ENCODE results near the gene WWC2. TPM values are rescaled to one million over a fixed set of nuclear protein-coding genes. Genes with fewer than 3 reads are reported as not detected.

WWC2 gene
- total and polyA plus RNA-seq, 2 donors (not counting 3 experiments of a cell fraction or from before 2014, with no cell fraction given), result 12.9 to 52.2 TPM

DNA sequence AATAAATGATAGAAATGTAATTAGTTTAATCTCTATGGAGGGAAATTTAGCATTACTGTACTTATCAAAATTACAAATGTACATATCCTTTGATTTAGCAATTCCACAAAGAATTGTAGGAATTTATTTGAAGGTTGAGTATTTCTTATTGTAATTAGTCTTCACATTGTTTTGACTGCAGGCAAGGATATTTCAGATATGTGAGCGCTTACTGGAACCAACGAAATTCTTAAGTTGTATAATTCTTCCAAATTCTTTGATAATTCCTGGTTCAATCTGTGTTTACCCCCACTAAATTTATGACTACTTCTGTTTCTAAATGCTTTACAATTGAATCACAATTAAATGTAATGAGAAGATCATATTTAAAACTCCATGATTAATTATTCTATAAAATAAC, 26.9 kb upstream of the WWC2 start:
- no peaks in the 10 kb centered on the region for H3K79me2 ChIP-seq (ENCODE audit: control insufficient read depth, insufficient read depth, low read length)
- ChIA-PET CTCF (interaction anchor here (0.9 to 6.6 kb wide), 5 partner anchors 11 to 189 kb away, joined by 3 to 162 read pairs (median 11); no protein-coding TSS in a partner anchor), POLR2A (no interaction called here)
- BruUV-seq (replicated peaks), result no TSS peak
- H3K36me3 ChIP-seq (ENCODE audit: control insufficient read depth in 2 of 2, extremely low read depth in 1 of 2, insufficient read depth in 2 of 2, low read length in 2 of 2), result no peaks in the 10 kb centered on the region
- no peak overlapping the region for H3K9ac ChIP-seq (replicated peaks; ENCODE audit: extremely low read depth, insufficient read depth, low read length)
- DNase-seq (ENCODE audit: low read depth, low spot score) (no peak), FAIRE-seq (no peak)
- intact Hi-C loops (cut with micrococcal nuclease) (loop anchor here (2.0 to 10.0 kb wide), 2 partner anchors 327 to 1927 kb away; no protein-coding TSS in a partner anchor), dilution Hi-C loops (cut with MboI; ENCODE audit: extremely low pct_ligation_motif_present, low sequenced_read_pairs) (no loop called here)
- peaks cover 4% of the 10 kb centered on the region for H3K4me1 ChIP-seq (ENCODE audit: control insufficient read depth, extremely low read depth, insufficient read depth, low read length)
- H3K4me3 ChIP-seq (replicated peaks in 1 of 3; ENCODE audit: insufficient read depth in 1 of 3, low read depth in 1 of 3, low read length in 3 of 3), result no peak overlapping the region
- H3K27me3 ChIP-seq (ENCODE audit: control insufficient read depth in 2 of 2, insufficient read depth in 2 of 2, low read length in 2 of 2), result peaks cover 0 to 3% of the 10 kb centered on the region in 2 experiments
- no peak for TF ChIP-seq EZH2 (IDR thresholded peaks at IDR 0.05; ENCODE audit: borderline replicate concordance, low read depth, low read length, severe bottlenecking)
- TF ChIP-seq GATA2 (IDR thresholded peaks at IDR 0.05; ENCODE audit: insufficient read depth, insufficient read length, low read depth, low read length), result no peak
- TF ChIP-seq CTCF (IDR thresholded peaks at IDR 0.05; ENCODE audit: extremely low read depth in 1 of 2, insufficient read depth in 1 of 2, low read depth in 1 of 2, low read length in 2 of 2), result no peak
- TF ChIP-seq MYC (IDR thresholded peaks at IDR 0.05; ENCODE audit: low read depth, low read length), result no peak
- TF ChIP-seq POLR2A (IDR thresholded peaks at IDR 0.05; ENCODE audit: low read depth, low read length), result no peak
- no peak for TF ChIP-seq JUN (IDR thresholded peaks at IDR 0.05; ENCODE audit: borderline replicate concordance, insufficient read depth, insufficient read length, low read depth)
- TF ChIP-seq FOS (IDR thresholded peaks at IDR 0.05; ENCODE audit: borderline replicate concordance, insufficient read depth, low read length), result no peak
- no peak for TF ChIP-seq POLR2AphosphoS5 (IDR thresholded peaks at IDR 0.05; ENCODE audit: insufficient read depth, low read depth, low read length)
- no peak for TF ChIP-seq MAX (IDR thresholded peaks at IDR 0.05; ENCODE audit: insufficient read depth, insufficient read length)
- no peaks in the 10 kb centered on the region for H4K20me1 ChIP-seq (replicated peaks; ENCODE audit: control insufficient read depth, extremely low read depth, insufficient read depth, low read length)
- no peak overlapping the region for H2AFZ ChIP-seq (ENCODE audit: low read depth, low read length)
- no peak overlapping the region for H3K4me2 ChIP-seq (ENCODE audit: insufficient read depth, low read length)
- no peaks in the 10 kb centered on the region for H3K9me3 ChIP-seq (replicated peaks; ENCODE audit: control insufficient read depth, insufficient read depth, low read length)
- H3K9me1 ChIP-seq (replicated peaks; ENCODE audit: control insufficient read depth, extremely low read depth, insufficient read depth, low read length), result no peaks in the 10 kb centered on the region
- no peak overlapping the region for H3K27ac ChIP-seq (ENCODE audit: insufficient read depth, low read depth, low read length)

All from endothelial cell of umbilical vein (primary cell).